Germinal center (tissue), 1 donor: ENCODE measurements around the gene ARHGEF4.

Experiments used
- DNase-seq: peaks from one replicate; pipeline ENCODE4 v3.0.0; 2012; ENCODE audit warnings: mixed read lengths, low spot score

ARHGEF4 gene

GRCh38 chr2:130920415-130921163 lies 83.9 kb downstream of the ARHGEF4 start:
- DNase-seq: peak; percentile 47

- no peak for DNase-seq
Observed at GRCh38 chr2:130921164-130921476, 84.4 kb downstream of the ARHGEF4 start.

- no peak for DNase-seq
Observed at GRCh38 chr2:130922417-130922816, 85.7 kb downstream of the ARHGEF4 start.

GRCh38 chr2:130928385-130928784 lies 91.7 kb downstream of the ARHGEF4 start:
- no peak for DNase-seq

GRCh38 chr2:130930740-130931659 lies 94.3 kb downstream of the ARHGEF4 start:
- DNase-seq: no peak

- DNase-seq: no peak
Observed at GRCh38 chr2:130933501-130933900, 96.8 kb downstream of the ARHGEF4 start.

GRCh38 chr2:130936451-130936850 lies 99.7 kb downstream of the ARHGEF4 start:
- DNase-seq: no peak

GRCh38 chr2:130947967-130948366 lies 111.3 kb downstream of the ARHGEF4 start:
- no peak for DNase-seq

- DNase-seq: no peak
Observed at GRCh38 chr2:130949954-130950353, 113.2 kb downstream of the ARHGEF4 start.

- no peak for DNase-seq
Observed at GRCh38 chr2:130951018-130951417, 114.3 kb downstream of the ARHGEF4 start.

- DNase-seq: no peak
Observed at GRCh38 chr2:130954873-130955272, 118.2 kb downstream of the ARHGEF4 start.

GRCh38 chr2:130957915-130958314 lies 121.2 kb downstream of the ARHGEF4 start:
- DNase-seq: no peak

- no peak for DNase-seq
Observed at GRCh38 chr2:130963196-130963848, 126.6 kb downstream of the ARHGEF4 start.

GRCh38 chr2:130963849-130964793 lies 127.4 kb downstream of the ARHGEF4 start:
- no peak for DNase-seq

GRCh38 chr2:130964931-130965330 lies 128.2 kb downstream of the ARHGEF4 start:
- no peak for DNase-seq

- DNase-seq: no peak
Observed at GRCh38 chr2:130966149-130966774, 129.5 kb downstream of the ARHGEF4 start.

- no peak for DNase-seq
Observed at GRCh38 chr2:130966775-130967490, 130.2 kb downstream of the ARHGEF4 start.

GRCh38 chr2:130972410-130972809 lies 135.7 kb downstream of the ARHGEF4 start:
- no peak for DNase-seq

GRCh38 chr2:130975729-130976128 lies 139.0 kb downstream of the ARHGEF4 start:
- DNase-seq: no peak

- no peak for DNase-seq
Observed at GRCh38 chr2:130976591-130977237, 140.0 kb downstream of the ARHGEF4 start.
